ENCODE results near the gene MAP7. TPM values are rescaled to one million over a fixed set of nuclear protein-coding genes. Genes with fewer than 3 reads are reported as not detected.
"Not testable (repeated sequence)": the region's sequence is repeated elsewhere in the genome, so short reads cannot be mapped to it uniquely, and the experiment has no call there.

MAP7 gene
- polyA plus RNA-seq, 1 donor from 2014 or later = 5.1 TPM

DNA sequence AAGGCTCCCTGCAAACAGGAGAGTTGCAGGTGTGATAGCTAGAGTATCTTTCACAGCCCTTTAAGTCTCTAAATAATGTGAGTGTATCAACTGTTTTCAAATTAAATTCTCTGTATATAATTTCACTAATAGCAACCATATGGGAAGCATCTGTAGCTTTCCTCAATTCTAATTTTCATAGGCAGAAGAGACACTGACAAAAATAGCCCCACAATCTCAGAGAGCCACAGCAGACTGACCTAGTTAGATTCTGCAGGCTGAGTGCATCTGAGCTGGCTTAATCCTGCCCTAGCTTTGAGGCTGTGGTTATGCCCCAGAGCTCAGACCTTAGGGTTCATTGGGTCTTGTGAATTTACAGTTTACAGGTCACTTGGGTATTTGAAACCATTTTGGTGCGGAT, 63.9 kb downstream of the MAP7 start:
- H3F3A ChIP-seq (ENCODE audit: insufficient read depth, low read length, poor library complexity, severe bottlenecking) = no peaks in the 10 kb centered on the region
- TF ChIP-seq POLR2AphosphoS5 (IDR thresholded peaks at IDR 0.05) = no peak
- TF ChIP-seq, protein P1, sequence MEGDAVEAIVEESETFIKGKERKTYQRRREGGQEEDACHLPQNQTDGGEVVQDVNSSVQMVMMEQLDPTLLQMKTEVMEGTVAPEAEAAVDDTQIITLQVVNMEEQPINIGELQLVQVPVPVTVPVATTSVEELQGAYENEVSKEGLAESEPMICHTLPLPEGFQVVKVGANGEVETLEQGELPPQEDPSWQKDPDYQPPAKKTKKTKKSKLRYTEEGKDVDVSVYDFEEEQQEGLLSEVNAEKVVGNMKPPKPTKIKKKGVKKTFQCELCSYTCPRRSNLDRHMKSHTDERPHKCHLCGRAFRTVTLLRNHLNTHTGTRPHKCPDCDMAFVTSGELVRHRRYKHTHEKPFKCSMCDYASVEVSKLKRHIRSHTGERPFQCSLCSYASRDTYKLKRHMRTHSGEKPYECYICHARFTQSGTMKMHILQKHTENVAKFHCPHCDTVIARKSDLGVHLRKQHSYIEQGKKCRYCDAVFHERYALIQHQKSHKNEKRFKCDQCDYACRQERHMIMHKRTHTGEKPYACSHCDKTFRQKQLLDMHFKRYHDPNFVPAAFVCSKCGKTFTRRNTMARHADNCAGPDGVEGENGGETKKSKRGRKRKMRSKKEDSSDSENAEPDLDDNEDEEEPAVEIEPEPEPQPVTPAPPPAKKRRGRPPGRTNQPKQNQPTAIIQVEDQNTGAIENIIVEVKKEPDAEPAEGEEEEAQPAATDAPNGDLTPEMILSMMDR (IDR thresholded peaks at IDR 0.05; ENCODE audit: poor library complexity, severe bottlenecking) = no peak

DNA sequence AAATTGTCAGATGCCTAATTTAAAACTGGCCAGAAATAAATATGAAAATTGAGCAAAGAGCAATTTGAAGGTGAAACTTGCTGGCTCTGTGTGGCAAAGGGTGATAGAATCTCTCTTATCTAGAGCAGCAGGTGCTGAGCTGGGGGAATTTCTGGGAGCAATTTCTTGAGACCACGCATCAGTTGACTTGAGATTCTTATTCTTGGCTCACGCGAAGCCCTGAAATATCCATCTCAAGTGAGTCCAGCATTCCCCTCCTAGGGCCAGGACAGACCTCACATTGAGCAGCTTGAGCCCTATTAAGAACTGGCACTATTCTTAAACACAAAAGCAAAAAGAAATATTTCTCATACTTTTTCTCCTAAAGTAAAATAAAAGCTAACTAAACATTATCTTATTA, 66.3 kb downstream of the MAP7 start:
- H3K27me3 ChIP-seq (ENCODE audit: insufficient read depth, low read depth, low read length) = no peaks in the 10 kb centered on the region
- H3K4me2 ChIP-seq (ENCODE audit: low read length) = no peak overlapping the region
- no peaks in the 10 kb centered on the region for H4K20me1 ChIP-seq (ENCODE audit: insufficient read depth)
- TF ChIP-seq EP300 (conservative IDR thresholded peaks at IDR 0.05; ENCODE audit: poor library complexity, severe bottlenecking) (no peak), MXI1 (conservative IDR thresholded peaks at IDR 0.05; ENCODE audit: poor library complexity, severe bottlenecking) (no peak), TAF1 (IDR thresholded peaks at IDR 0.05; ENCODE audit: low read depth) (no peak), SMC3 (conservative IDR thresholded peaks at IDR 0.05; ENCODE audit: poor library complexity) (no peak), EZH2 (IDR thresholded peaks at IDR 0.05; ENCODE audit: borderline replicate concordance, insufficient read depth, low read length, poor library complexity, severe bottlenecking) (no peak), RAD21 (conservative IDR thresholded peaks at IDR 0.05) (no peak), POLR2AphosphoS5 (IDR thresholded peaks at IDR 0.05) (no peak)
- TF ChIP-seq, protein P2, sequence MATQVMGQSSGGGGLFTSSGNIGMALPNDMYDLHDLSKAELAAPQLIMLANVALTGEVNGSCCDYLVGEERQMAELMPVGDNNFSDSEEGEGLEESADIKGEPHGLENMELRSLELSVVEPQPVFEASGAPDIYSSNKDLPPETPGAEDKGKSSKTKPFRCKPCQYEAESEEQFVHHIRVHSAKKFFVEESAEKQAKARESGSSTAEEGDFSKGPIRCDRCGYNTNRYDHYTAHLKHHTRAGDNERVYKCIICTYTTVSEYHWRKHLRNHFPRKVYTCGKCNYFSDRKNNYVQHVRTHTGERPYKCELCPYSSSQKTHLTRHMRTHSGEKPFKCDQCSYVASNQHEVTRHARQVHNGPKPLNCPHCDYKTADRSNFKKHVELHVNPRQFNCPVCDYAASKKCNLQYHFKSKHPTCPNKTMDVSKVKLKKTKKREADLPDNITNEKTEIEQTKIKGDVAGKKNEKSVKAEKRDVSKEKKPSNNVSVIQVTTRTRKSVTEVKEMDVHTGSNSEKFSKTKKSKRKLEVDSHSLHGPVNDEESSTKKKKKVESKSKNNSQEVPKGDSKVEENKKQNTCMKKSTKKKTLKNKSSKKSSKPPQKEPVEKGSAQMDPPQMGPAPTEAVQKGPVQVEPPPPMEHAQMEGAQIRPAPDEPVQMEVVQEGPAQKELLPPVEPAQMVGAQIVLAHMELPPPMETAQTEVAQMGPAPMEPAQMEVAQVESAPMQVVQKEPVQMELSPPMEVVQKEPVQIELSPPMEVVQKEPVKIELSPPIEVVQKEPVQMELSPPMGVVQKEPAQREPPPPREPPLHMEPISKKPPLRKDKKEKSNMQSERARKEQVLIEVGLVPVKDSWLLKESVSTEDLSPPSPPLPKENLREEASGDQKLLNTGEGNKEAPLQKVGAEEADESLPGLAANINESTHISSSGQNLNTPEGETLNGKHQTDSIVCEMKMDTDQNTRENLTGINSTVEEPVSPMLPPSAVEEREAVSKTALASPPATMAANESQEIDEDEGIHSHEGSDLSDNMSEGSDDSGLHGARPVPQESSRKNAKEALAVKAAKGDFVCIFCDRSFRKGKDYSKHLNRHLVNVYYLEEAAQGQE (IDR thresholded peaks at IDR 0.05; ENCODE audit: borderline replicate concordance) = no peak
- TF ChIP-seq, protein P1 (IDR thresholded peaks at IDR 0.05; ENCODE audit: poor library complexity, severe bottlenecking) = no peak
- H3F3A ChIP-seq (ENCODE audit: insufficient read depth, low read length, poor library complexity, severe bottlenecking) = no peaks in the 10 kb centered on the region
- no peak overlapping the region for H3K4me3 ChIP-seq (ENCODE audit: low read length)
- no peaks in the 10 kb centered on the region for H3K9me3 ChIP-seq (ENCODE audit: low read length)
- no peaks in the 10 kb centered on the region for H3K79me2 ChIP-seq (replicated peaks; ENCODE audit: insufficient read depth, low read length)
- no peak overlapping the region for H3K27ac ChIP-seq (ENCODE audit: low read length)
- no peaks in the 10 kb centered on the region for H3K36me3 ChIP-seq (ENCODE audit: insufficient read depth, low read length)
- H3K9ac ChIP-seq (ENCODE audit: low read length) = no peak overlapping the region
- no peaks in the 10 kb centered on the region for H3K9me2 ChIP-seq (ENCODE audit: insufficient read depth, low read length)
- H2AFZ ChIP-seq (ENCODE audit: low read depth, low read length) = no peak overlapping the region

More for the DNA sequence above, 63.9 kb downstream of the MAP7 start:
- no peak overlapping the region for H3K4me2 ChIP-seq (ENCODE audit: low read length)
- no peaks in the 10 kb centered on the region for H3K36me3 ChIP-seq (ENCODE audit: insufficient read depth, low read length)
- no peaks in the 10 kb centered on the region for H3K9me2 ChIP-seq (ENCODE audit: insufficient read depth, low read length)
- no peak overlapping the region for H3K9ac ChIP-seq (ENCODE audit: low read length)
- no peak overlapping the region for H3K4me3 ChIP-seq (ENCODE audit: low read length)
- H2AFZ ChIP-seq (ENCODE audit: low read depth, low read length) = no peak overlapping the region
- H4K20me1 ChIP-seq (ENCODE audit: insufficient read depth) = no peaks in the 10 kb centered on the region
- H3K79me2 ChIP-seq (replicated peaks; ENCODE audit: insufficient read depth, low read length) = no peaks in the 10 kb centered on the region
- no peaks in the 10 kb centered on the region for H3K27me3 ChIP-seq (ENCODE audit: insufficient read depth, low read depth, low read length)
- H3K9me3 ChIP-seq (ENCODE audit: low read length) = no peaks in the 10 kb centered on the region
- H3K27ac ChIP-seq (ENCODE audit: low read length) = no peak overlapping the region

DNA sequence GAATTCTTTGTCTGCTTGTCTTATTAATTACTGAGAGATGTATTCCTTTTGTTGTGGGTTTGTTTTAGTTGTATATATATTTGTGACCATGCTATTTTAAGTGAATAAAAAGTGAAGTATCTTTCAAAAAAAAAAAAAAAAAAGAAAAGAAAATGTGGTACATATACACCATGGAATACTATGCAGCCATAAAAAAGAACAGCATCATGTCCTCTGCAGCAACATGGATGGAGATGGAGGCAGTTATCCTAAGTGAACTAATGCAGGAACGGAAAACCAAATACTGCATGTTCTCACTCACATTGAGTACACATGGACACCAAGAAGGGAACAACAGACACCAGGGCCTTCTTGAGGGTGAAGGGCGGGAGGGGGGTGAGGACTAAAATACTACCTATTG, 67.2 kb downstream of the MAP7 start:
- H3K36me3 ChIP-seq (ENCODE audit: insufficient read depth, low read length); H3K27me3 ChIP-seq (ENCODE audit: insufficient read depth, low read depth, low read length); H3K9me3 ChIP-seq (ENCODE audit: low read length); H4K20me1 ChIP-seq (ENCODE audit: insufficient read depth); H3F3A ChIP-seq (ENCODE audit: insufficient read depth, low read length, poor library complexity, severe bottlenecking); H3K9ac ChIP-seq (ENCODE audit: low read length); H2AFZ ChIP-seq (ENCODE audit: low read depth, low read length); H3K27ac ChIP-seq (ENCODE audit: low read length); H3K79me2 ChIP-seq (replicated peaks; ENCODE audit: insufficient read depth, low read length); H3K4me3 ChIP-seq (ENCODE audit: low read length); H3K4me2 ChIP-seq (ENCODE audit: low read length); H3K9me2 ChIP-seq (ENCODE audit: insufficient read depth, low read length): not testable (repeated sequence)

Data from neural cell (in vitro differentiated cells).